Cardiac ventricle fibroblast (primary cell): ENCODE results near the gene HPDL. TPM values are rescaled to one million over a fixed set of nuclear protein-coding genes. Genes with fewer than 3 reads are reported as not detected.

Source experiments
- total RNA-seq: library from RNA; depleted of rRNA; stranded (reverse); fragments of >200 nt; gene quantifications from 2 replicates; pipeline ENCODE4 v1.2.3, GENCODE V29; 2015

The HPDL gene
- total RNA-seq: 0.83 and 2.9 TPM in 2 replicates

DNA sequence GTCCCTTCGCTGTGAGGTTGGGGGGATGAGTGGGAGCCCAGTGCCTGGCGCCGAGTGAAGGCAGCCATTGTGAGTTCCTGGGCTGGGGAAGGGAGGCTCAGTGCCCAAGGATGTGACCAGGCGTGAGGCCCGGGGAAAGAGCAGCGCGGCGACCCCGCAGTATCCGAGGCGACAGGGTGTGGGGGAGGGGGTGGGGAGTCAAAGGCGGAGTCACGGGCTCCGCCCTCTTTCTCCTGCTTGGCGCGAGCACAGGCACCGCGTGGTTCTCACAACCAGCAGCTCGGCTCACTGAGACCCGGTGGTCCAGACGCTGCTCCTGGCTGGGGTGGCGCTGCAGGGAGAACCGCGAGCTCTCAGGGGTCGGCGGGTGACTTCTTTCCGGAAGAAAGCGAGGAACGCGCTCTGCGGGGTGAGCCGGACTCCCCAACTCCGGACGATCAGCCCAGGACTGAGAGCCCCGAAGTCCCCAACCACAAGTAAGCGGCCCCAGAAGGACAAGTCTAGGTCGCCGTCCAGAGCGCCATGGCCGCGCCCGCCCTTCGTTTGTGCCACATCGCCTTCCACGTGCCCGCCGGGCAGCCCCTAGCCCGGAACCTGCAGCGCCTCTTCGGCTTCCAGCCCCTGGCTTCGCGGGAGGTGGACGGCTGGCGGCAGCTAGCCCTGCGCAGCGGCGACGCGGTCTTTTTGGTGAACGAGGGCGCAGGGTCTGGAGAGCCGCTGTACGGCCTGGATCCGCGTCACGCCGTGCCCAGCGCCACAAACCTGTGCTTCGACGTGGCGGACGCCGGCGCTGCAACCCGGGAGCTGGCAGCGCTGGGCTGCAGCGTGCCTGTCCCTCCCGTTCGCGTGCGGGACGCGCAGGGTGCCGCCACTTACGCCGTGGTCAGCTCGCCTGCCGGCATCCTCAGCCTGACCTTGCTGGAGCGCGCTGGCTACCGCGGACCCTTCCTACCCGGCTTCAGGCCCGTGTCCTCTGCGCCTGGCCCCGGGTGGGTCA is at the start of gene HPDL:
TSS of gene HPDL (plus strand) at position 269 of the 997 bp plus-strand sequence. CDS start at position 523, 254 bp downstream.

DNA sequence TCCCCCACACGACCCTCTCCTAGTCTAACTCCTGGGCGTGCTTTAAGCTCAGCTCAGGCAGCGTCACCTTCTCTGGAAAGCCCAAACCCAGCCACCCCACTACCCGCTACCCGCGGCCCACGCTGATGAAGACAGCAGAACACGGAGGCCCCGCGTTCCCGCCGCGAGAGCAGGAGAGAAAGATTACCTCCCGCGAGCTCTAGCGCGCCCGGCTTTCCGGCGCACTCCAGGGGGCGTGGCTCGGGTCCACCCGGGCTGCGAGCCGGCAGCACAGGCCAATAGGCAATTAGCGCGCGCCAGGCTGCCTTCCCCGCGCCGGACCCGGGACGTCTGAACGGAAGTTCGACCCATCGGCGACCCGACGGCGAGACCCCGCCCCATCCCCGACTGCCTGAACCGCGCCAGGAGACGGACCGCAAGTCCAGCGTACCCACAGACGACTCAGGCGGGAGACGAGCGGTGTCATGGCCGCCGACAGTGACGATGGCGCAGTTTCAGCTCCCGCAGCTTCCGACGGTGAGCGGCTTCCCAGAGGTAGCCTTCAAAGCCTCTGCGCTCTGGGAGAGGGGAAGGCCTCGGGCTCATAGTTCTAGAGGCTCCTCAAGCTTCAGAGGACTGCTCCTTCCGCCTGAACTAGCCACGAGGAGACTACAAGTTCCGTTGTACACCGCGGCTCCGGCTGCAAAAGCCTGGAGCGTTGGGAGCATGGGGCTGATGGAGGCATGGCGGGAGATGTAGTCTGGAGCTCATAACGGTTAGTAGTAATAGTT is 13.3 kb downstream of the HPDL start, which contains the start of the genes MUTYH and TOE1:
TSS of gene MUTYH (minus strand) at position 652 of the 770 bp plus-strand sequence. CDS start 5,935 bp downstream, outside the sequence.
TSS of gene TOE1 (plus strand) at position 382 of the 770 bp plus-strand sequence. CDS start at position 465, 83 bp downstream.

Other genes with a start within 250 kb of the HPDL start
- 0.39 and 0.44 TPM in 2 replicates for gene ZSWIM5, start 120.3 kb upstream of the HPDL start, total RNA-seq
- gene TOE1, start 13.3 kb downstream of the HPDL start, total RNA-seq: 3.1 and 4.5 TPM in 2 replicates
- 9.7 and 11.3 TPM in 2 replicates for gene MUTYH, start 13.5 kb downstream of the HPDL start, total RNA-seq
- gene TESK2, start 164.3 kb downstream of the HPDL start, total RNA-seq: 2.2 and 3.3 TPM in 2 replicates
- 1.8 and 2.6 TPM in 2 replicates for gene CCDC163, start 173.2 kb downstream of the HPDL start, total RNA-seq
- gene MMACHC, start 173.4 kb downstream of the HPDL start, total RNA-seq: 5.9 and 7.1 TPM in 2 replicates
- 353 and 414 TPM in 2 replicates for gene PRDX1, start 195.0 kb downstream of the HPDL start, total RNA-seq
- gene AKR1A1, start 223.9 kb downstream of the HPDL start, total RNA-seq: 101 and 107 TPM in 2 replicates